HG02852 (cell line): ENCODE results near the gene NHLRC4.

Experiments
- ATAC-seq: cut with Tn5 transposase; IDR thresholded peaks from one replicate; pipeline ENCODE4 v1.9.1; 2021; ENCODE audit warnings: mild to moderate bottlenecking, moderate library complexity; ENCODE audit not compliant: unreplicated experiment

The NHLRC4 gene

DNA sequence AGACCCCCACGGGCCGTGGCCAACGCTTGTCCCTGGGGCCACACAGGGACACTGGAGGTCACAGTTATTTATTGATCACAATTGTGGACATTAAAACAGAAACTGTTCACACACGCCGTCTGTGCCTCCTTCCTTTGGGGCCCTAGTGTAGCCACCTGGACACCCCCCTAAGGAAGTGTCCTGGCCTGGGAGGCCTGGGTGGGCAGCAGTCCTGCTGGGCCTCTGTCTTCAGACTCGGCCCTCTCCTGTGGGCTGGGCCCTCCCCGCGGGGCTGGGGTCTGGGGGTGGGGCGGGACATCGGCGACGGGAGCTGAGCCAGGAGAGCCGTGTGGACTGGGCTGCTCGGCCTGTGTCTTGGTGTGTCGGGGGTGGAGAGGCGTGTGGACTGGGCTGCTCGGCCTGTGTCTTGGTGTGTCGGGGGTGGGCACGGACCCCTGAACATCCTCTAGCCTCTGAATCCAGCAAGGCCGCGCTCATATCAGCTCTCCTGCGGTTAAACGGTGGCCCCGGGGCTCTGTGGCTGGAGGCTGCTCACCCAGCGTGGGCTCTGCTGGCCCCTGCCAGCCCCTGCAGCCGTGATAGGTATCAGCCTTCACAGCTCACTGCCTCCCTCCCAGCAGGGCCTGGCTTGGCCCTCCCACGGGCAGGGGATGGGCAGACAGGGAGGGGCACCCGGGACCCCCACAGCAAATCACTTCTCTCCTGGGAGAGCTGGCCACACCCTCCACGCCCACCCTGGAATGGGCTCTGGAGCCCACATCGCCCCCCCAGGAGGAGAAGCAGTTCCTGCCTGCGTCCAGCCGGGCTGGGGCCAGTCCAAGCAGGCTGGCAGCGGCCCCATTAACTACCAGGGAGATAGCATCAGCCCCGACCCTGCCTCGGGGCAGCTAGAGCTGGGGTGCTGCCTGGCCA, 1.1 kb upstream of the NHLRC4 start:
- ATAC-seq = no peak

DNA sequence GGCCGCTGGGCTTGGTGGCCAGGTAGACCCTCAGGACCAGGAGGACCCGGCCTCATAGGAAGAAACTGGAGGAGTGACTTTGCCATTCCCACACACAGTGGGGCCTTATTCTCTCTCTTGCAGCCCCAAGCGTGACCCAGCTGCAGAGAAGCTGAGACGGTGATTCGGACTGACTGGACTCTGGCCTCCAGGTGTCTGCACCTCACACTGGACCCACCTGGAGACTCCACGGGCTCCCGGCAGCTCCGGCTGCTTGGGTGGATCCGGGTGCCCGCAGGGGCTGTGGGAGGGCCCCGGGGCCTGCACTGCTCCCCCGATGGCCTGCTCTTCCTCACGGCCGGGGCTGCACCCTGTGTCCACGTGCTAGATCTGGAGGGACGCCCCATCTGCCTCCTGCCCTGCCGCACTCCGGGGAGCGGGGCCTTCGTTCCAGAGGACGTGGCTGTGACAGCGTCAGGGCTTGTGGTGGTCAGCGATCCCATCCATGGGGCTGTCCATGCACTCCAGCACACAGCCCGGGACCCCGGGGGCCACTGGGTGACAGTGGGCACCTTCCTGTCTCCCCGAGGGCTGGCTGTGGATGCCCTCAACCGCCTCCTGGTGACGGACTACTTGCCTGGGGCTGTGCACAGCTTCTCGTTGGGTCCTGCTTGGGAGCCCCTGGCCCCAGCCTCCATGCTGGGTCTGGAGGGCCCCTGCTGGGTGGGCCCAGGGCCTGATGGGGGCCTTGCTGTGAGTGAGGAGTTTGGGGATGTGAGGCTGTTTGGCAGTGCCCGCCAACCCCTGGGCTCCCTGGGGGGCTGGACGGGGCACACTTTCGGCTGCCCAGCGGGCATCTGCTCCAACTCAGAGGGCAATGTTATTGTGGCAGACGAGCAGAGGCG, 810 bp downstream of the NHLRC4 start:
- no peak for ATAC-seq

DNA sequence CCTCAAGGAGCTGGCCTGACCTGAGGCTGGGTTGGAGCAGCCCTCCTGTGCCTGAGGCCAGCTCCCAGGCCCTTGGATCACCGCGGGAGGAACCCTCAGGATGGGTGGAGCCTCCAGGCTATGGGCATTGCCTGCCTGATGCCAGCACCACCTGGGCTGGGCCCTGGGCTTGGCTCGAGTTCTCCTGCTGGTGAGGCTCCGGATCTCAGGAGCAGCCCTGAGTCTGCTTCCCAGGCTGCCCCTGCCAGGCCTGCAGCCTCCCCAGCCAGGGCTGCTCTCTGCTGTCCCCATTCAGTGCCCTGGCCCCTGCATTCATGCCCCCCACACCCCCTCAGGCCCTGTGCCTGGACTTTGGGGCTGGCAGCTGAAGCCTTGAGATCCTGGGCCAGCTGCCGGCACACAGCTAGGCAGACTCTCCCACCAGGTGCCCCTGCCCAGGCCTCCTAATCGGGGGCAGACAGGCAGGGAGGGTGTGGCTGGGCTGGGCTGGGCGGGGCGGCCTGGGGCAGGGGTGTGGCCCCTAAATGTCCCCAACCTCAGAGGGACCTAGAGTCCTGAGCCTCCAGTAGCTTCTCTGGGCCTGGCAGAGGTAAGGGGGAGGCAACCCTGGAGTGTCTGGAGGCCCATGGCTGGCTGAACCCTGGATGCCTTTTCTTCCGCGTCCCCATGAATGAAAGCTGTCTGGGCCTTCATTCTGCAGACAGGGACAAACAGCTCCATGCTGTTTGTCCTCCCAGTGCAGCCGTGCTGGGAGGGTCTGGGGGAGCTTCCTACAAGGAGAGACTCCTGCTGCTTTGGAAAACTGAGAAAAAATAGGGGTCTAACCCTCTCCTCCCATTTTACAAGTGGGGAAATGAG, 1.8 kb downstream of the NHLRC4 start:
- no peak for ATAC-seq

DNA sequence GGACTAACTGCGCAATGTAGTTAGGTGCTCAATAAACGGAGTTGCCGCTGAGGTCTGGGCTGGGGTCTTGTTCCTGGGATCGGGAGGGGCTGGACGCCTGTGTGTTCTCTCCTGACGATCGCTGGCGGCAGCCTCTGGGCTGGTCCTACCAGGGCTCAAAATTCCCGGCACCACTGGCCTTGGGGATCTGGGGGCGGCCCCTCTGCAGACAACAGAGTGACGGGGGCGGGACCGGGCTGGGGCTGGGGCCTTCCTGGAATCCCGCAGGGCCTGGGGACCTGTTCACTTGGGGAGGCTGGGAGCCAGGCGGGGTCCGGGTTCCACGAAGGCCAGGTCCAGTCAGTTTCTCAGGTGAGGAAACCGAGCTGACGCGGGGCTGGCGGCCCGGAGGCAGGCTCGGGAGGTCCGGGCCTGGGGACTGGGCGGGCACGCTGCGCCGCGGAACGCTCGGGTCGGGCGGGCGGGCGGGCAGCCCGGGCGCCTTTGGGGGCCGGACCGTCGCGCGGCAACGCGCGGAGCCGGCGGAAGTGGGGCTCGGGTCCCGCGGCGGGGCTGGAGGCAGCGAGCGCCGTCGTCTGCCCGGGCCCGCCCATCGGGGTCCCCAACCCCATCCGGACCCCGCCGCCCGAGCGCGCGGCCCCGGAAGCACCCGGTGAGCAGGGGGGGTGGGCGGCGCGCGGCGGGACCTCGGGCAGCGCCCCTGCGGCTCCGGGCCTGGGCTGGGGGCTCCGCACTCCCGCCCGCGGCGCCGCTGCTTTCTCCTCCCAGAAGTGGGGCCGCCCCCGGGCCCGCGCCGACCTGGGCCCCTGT, 2.8 kb downstream of the NHLRC4 start, which contains the start of gene PIGQ:
PIGQ (plus strand) TSS at position 524 of the 810 bp plus-strand sequence. CDS start 4,107 bp downstream, outside the sequence.
- ATAC-seq = no peak

DNA sequence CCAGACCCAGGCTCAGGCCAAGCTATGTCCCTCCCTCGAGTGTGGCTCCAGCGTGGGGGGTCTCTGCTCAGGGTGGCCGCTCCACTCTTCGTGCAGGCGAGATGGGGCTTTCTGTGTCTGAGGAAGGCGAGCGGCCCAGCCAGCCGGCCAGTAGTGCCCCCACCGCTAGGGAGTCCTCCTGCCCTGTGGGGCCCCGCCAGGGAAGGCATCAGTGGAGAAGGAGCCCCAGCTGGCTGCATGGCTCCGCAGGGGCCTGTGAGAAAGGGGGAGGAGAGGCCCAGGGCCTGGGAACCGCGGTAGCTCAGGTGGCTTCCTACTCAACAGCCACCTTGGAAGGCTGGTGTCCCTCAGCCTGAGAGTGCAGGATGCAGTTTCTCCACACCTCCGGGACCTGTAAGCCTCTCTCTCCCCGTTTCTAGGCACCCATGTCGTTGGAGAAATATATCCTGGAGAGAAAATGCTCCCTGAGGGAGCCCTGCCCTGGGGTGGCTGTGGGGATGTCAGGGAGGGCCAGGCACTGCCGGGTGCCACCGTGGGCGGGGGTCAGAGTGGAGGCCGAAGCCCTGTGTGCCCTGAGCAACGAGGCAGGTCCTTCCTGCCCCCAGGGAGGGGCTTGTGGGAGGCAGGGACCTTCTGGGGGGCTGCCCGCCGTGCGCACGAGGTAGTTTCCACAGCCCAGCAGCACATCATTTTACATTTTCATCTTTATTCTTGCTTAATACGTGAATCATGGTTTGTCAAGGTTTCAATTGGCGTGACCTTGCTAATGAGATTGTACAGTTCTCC, 6.3 kb downstream of the NHLRC4 start:
- ATAC-seq = no peak

DNA sequence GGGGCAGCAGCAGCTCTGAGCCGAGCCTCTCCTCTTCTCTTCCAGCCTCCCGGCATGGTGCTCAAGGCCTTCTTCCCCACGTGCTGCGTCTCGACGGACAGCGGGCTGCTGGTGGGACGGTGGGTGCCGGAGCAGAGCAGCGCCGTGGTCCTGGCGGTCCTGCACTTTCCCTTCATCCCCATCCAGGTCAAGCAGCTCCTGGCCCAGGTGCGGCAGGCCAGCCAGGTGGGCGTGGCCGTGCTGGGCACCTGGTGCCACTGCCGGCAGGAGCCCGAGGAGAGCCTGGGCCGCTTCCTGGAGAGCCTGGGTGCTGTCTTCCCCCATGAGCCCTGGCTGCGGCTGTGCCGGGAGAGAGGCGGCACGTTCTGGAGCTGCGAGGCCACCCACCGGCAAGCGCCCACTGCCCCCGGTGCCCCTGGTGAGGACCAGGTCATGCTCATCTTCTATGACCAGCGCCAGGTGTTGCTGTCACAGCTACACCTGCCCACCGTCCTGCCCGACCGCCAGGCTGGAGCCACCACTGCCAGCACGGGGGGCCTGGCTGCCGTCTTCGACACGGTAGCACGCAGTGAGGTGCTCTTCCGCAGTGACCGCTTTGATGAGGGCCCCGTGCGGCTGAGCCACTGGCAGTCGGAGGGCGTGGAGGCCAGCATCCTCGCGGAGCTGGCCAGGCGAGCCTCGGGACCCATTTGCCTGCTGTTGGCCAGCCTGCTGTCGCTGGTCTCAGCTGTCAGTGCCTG, 7.4 kb downstream of the NHLRC4 start:
- no peak for ATAC-seq

DNA sequence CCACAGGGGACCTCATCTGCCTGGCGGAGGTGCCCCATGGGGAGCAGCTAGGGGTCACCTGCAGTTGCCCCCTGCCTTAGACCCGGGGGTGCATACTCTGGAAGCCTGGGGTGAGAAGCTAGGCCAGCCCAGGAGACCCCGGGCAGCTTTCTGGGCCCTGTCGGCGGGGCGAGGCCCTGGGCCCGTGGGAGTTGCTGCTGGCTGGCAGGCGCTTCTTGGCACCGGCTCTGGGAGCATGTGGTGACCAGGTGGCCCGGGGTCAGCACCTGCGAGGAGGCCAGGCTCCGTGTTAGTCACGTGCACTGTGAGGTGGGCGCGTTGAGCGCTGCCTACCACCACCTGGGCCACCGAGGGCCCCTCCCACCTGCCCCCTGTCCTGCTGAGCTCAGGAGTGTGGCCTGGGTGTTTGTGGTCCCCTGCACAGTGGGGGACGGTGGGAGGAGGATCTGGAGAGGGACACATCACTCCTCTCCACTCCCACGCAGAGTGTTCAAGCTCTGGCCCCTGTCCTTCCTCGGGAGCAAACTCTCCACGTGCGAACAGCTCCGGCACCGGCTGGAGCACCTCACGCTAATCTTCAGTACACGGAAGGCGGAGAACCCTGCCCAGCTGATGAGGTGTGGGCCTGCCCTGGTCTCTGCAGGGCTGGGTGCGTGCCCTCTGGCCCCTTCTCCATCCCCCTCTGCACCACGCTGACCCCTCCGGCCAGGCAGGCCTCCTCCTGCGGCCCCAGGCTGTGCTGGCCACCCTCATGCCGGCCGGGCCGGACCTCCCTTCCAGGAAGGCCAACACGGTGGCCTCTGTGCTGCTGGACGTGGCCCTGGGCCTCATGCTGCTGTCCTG, 8.8 kb downstream of the NHLRC4 start:
- no peak for ATAC-seq

DNA sequence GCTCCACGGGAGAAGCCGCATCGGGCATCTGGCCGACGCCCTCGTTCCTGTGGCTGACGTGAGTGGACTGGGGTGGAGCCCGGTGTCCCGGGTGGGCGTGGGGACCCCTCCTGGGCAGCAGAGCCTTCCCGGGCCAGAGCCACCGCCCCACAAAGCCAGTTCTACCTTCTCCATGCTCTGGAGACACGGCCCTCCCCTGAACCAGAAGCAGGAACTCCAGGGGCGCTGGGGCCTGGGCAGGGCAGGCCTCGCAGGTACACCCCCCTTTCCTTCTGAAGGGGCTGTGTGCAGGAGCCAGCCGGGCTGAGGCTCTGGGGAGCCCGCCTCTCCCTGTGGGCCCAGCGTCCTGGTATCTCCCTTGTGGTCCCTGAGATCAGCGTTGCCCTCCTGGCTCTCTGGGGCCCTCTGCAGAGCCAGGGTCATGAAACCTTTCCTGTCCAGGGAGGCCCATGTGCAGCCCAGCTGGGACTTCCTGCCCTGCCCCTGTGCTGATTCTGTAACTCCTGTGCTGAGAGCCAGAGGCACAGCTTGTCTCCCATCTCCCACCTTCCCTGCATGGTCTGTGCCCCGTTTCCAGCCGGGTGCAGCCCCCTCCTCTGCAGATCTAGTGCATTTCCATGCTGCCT, 9.5 kb downstream of the NHLRC4 start:
- no peak for ATAC-seq

DNA sequence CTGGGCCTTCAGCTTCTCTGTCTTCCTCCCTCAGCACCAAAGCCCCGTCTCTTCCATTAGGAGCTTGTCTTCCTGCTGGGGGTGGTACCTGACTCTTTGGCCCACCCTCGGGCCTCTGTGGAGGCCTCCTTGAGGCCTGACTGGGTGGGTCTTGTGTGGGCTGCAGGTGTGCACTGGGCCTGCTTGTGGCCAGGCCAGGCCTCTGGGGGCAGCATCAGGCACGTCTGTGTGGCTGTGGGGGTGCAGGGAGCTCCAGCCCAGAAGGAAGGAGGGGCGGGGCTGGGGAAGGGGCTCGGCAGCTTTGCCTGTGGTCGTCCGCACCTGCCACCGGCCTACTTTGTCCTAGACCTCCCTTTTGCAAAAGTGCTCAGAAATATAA, 10.0 kb downstream of the NHLRC4 start:
- ATAC-seq = no peak

DNA sequence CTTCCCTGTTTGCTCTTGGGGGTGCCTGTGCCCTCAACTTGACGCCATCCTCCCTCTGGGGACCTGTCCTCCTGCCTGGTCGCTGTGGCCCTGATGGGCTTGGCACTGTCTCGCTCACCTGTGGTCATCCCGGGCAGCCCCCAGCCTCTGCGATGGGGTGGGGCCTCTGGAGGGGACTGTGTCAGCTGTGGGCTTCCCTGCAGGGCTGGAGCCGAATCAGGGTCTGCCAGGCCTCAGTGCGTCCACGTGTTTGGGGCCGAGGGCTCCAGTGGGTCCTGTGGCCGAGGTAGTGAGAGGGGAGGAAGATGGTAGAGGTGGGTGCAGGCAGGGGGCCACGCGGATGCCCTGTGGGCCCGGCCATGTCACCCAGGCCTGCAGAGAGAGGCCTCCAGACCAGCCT, 11.0 kb downstream of the NHLRC4 start:
- no peak for ATAC-seq

DNA sequence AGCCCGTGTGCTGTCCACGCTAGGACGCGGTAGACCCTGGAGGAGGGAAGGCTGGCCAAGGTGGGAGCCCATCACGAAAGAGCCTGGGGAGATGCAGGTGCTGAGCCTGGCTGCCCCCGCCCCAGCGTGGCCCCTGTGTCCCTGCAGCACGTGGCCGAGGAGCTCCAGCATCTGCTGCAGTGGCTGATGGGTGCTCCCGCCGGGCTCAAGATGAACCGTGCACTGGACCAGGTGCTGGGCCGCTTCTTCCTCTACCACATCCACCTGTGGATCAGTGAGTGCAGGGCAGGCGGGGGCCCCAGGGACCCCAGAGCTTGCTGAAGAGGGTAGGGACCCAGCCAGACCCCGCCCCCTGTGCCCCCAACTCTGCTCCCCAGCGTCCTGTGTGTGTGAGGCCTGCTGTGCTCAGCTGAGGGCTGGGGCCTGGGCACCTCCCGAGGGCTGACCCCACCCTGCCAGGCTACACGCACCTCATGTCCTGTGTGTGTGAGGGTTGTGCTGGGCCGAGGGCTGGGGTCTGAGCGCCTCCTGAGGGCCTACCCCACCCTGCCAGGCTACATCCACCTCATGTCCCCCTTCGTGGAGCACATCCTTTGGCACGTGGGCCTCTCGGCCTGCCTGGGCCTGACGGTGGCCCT, 11.5 kb downstream of the NHLRC4 start:
- no peak for ATAC-seq

DNA sequence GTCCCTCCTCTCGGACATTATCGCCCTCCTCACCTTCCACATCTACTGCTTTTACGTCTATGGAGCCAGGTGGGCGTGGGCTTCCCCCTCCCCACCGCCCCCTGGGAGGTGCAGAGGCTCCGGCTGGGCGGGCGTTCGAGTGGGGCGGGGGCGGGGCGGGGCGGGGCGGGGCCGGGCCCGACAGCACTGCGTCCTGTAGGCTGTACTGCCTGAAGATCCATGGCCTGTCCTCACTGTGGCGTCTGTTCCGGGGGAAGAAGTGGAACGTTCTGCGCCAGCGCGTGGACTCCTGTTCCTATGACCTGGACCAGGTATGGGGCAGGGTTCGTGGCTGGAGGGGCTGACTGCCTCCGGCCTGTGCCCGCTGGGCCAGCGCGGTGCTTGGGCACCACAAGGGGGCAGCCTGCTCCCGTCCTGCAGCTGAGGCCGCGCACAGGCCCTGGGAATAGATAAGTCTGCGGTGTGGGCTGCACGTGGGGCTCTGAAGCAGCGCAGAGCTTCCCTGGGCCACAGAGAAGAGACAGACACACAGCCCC, 12.1 kb downstream of the NHLRC4 start:
- no peak for ATAC-seq

DNA sequence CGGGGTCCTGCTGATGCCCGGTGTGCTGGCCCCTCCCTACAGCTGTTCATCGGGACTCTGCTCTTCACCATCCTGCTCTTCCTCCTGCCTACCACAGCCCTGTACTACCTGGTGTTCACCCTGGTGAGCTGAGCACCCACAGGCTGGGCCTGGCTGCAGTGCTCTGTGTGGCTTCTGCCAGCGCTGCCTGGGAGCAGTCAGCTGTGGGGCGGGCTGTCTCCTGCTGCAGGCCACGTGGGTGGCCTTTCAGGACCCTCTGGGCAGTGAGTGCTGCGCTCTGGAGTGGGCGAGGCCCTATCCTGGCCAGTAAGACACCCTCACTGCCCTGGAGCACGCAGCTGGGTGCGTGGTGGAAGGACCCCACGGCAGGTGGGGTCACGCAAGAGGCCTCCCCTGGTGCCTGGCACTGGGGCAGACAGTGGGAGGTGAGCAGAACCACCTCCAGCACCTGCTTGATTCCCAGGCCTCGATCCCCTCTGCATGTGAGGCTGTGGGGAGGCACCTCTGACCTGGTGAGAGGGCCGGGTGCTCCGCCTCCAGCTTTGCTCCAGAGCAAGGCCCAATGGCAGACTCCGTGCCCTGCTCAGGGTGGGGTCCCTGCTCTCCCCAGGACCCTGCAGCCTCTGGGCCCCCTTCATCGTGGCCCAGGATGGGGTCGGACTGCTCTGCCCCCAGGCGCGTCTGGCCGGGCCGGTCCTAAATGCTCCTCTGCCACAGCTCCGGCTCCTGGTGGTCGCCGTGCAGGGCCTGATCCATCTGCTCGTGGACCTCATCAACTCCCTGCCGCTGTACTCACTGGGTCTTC, 13.5 kb downstream of the NHLRC4 start:
- ATAC-seq = no peak

DNA sequence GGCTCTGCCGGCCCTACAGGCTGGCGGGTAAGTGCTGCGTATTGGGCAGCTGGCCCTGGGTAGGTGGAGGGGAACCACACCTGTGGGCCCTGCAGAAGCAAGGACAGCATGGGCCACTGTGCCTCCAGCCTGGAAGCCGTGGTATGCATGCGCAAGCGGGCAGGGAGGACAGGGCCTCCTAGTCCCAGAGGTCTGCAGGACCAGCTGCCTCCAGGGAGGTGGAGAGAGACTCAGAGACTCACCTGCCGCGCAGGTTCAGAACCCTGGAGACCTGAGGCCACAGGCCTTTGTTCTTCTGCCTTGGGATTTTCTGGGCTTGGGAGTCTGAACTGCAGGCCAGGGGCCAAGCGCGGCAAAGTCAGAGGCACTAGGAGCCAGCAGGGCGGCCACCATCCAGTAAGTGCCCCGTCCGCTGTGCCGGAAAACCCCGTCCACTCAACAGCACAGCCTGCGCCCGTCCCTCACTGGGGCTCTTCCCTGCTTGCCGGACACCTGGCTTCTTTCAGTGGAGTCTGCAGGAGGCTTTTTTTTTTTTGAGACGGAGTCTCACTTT, 14.2 kb downstream of the NHLRC4 start:
- ATAC-seq = no peak

DNA sequence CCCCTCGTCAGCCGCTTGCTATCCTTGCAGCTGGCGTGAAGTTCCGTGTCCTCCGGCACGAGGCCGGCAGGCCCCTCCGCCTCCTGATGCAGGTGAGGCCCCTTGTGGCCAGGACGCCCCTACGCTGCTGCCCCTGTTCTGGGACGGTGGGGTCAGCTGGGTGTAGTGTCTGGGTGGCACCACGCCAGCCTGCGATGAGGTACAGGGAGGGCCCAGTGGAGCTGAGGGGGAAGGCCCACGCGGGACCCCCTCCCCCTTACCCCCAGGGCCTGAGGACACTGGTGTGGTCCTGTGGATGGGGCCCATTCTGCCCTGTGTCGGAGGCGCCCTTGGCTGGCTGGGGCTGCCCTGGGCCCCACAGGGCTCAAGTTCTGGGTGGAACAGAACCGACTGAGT, 15.4 kb downstream of the NHLRC4 start:
- no peak for ATAC-seq
